LNCAP (cell line): Measurements from ENCODE around the gene CLEC12A.

Experiments
- TF ChIP-seq, protein P1 (sequence below): fragments of 450-650 bp; IDR thresholded peaks from 2 replicates; pipeline ENCODE4 v1.5.1; 2017; ENCODE audit warnings: mild to moderate bottlenecking

The CLEC12A gene

DNA sequence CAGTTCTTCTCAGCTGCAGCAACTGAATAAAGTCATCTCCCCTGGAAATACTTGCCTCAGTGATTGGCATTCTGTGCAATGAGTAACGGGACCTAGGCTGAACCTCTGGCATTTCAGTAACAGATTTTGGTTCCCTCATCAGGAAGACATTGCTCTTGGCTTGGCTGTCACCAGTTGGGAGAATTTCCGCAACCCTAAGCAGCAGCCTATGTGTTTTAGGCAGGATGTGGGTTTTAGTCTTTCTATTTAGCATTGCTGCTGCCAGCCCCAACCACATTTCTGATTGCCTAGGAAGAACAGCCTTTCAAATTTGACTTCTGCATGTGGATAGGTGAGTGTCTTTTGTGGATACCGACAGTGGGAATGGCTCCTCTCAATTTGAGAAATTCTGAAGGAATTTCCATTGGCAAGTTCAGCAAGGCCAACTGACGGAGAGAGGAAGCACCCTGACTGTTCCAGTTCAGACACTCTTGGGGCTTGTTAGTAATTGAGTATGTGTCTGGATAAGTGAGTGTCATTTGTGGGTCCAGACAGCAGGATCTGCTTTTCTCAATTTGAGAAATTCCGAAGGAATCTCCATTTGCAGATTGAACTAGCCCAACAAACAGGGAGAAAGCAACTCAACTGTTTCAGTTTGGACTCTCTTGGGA, 20.1 kb upstream of the CLEC12A start:
- TF ChIP-seq, protein P1, sequence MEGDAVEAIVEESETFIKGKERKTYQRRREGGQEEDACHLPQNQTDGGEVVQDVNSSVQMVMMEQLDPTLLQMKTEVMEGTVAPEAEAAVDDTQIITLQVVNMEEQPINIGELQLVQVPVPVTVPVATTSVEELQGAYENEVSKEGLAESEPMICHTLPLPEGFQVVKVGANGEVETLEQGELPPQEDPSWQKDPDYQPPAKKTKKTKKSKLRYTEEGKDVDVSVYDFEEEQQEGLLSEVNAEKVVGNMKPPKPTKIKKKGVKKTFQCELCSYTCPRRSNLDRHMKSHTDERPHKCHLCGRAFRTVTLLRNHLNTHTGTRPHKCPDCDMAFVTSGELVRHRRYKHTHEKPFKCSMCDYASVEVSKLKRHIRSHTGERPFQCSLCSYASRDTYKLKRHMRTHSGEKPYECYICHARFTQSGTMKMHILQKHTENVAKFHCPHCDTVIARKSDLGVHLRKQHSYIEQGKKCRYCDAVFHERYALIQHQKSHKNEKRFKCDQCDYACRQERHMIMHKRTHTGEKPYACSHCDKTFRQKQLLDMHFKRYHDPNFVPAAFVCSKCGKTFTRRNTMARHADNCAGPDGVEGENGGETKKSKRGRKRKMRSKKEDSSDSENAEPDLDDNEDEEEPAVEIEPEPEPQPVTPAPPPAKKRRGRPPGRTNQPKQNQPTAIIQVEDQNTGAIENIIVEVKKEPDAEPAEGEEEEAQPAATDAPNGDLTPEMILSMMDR, result no peak

DNA sequence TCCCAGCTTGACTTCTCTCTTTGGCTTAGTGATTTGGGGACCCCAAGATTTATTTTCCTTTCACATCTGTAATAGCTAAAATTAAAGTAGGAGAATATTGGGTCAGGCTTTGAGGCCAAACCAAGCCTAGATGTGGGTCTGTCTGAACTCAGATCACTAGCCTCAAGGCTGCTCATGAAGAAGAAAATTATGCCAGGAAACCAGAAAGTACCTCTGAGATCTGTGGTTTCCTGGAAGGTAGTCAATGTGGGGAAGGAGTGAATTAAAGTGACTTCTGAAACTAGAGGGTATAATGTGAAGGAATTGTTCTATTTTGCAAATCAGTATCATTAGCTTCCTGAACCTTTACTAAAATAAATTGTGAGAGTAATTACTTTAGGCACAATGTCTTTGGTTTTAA, 13.4 kb upstream of the CLEC12A start:
- TF ChIP-seq, protein P1, result no peak

DNA sequence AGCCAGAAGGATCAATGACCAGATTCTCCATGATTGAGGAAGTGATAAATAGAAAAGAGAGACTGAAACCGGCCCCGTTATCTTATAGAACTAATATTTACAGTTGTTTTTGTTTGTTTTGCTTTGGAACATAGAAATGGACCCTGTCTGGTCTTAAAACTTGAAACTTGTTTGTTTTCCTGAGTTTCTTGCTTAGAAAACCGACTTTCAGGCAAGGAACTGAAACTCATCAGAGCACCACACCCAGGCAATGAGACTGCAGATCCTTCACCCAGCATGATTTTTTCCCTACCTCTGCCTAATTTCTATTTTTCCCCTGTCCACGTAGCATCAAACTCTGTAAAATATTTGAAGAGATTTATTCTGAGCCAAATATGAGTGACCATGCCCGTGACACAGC, 10.6 kb upstream of the CLEC12A start:
- TF ChIP-seq, protein P1, result no peak

DNA sequence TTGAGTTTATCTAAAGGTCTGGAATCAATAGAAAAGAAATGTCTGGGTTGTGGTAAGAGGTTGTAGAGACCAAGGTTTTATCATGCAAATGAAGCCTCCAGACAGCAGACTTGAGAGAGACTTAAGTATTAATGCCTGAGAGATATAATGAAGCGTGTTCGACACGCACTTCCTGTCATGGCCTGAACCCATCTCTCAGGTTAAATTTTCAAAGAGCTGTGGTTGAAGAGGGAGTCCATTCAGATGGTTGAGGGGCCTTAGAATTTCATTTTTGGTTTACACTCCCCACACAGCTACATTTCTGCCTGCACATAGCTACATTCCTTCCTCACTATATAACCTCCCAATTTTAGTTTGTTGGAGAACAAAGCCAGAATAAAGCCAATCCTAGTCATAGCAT, 10.1 kb upstream of the CLEC12A start:
- TF ChIP-seq, protein P1, result no peak

DNA sequence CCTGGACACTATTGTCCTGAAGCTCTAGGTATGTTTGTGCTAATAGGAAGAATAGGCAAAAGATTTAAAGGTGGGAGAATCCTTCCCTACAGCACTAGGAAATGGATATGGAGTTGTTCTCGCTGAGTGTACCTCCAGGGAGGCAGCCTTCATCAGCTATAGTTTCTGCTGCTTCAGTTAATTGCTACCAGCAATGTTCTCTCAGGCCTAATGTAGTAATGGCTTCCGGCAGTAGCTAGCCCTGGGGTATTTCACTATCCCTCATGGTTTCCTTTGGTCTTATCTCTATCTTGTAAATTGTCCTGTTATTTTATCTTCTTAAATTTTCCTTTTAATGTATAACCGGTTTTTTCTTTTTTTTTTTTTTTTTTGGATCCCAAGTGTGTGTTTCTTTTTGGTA, 9.3 kb upstream of the CLEC12A start:
- TF ChIP-seq, protein P1, result no peak

DNA sequence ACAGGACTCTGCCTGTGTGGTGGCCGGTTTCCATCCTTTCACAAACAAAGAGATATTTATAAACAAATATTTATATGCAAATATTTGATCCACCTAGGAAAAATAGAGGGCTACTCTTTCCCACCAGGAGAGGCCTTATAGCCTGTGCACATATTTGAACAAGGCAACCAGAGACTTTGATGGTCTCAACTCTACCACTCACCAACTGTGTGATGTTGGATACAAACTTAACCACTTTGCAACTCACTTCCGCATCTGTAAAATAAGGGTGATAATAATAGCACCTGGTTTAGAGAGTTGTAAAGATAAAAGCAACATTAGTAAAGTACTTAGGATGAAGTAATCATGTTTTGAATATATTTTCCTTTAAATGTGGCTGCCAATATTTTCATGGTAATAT, 1.5 kb upstream of the CLEC12A start:
- TF ChIP-seq, protein P1, result no peak

DNA sequence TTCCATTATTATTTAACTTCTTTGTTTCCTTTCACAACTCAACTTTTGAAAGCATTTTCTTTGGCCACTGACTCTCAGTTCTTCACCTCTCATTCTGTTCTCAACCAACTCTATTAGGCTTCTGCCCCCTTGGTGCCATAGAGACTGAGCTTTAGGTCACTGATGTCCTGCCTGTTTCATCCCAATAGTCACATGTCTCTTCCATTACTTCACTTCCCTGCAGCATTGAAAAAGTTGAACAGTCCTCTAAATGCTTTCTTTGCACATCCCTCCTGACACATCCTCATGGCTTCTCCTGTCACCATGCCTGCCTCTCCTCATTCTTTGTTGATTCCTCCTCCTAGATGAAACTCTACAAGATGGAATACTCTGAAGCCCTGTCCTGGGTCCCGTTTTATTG, 2.7 kb downstream of the CLEC12A start:
- TF ChIP-seq, protein P1, result no peak

DNA sequence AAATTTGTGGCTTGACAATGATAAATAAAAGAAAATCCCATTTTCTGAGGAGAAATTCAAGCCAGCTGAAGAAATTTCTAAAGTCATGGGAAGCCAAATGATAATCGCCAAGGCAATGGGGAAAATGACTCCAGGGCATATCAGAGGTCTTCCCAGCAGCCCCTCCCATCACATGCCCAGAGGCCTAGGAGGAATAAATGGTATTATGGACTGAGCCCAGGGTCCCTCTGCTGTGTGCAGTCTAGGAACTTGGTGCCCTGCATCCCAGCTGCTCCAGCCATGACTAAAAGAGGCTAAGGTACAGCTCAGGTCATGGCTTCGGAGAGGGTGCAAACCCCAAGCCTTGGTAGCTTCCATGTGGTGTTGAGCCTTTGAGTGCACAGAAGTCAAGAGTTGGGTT, 4.4 kb downstream of the CLEC12A start:
- TF ChIP-seq, protein P1, result no peak
